Stimulated activated CD4-positive, alpha-beta T cell treated with anti-CD3 and anti-CD28 coated beads, Interleukin-2, amount 100 ng/mL, for 4 hours (primary cell): ENCODE measurements around the gene ECD.
A peak's percentile ranks its signal among the peaks of the same experiment; 100 is the strongest.

Experiments
- DNase-seq: peaks from one replicate; pipeline ENCODE4 v3.0.0-alpha.2; 2020; ENCODE audit warnings: low read depth

Gene ECD

DNA sequence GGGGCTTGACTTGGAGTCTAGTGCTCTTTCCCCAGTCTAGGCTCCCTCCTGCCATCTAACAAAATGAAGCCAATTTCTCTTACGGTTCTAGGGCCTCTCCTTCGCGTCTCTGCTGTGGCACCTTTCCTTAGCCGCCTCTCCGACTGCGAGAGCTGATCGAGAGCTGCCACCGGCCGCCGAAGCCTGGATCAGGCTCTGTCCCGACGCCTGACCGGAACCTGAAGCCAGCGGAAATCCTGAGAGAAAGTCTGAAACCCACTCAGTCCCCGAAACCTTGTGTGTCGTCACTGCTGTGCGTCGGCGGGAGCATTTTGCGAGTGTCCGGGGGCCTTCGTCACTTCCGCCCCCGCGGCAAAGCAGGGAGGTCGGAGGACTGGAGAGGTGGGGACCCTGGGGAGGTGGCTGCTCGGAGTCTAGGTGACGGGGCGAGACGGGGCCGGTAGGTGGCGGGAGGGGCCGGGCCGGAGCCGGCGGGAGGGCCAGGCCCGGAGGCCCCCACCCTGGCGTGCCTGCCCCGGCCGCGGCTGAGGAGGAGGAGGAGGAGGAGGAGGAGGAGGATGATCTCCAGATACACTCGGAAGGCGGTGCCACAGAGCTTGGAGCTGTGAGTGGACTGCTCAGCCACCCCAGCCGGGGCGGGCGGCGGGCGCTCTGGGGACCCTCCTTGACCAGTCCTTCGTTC is at the start of gene ECD, which contains the start of gene FAM149B1:
TSS of gene ECD (minus strand) at position 226 of the 682 bp plus-strand sequence. CDS start 4,071 bp downstream, outside the sequence.
TSS of gene FAM149B1 (plus strand) at position 337 of the 682 bp plus-strand sequence. CDS start at position 558, 221 bp downstream.
- peak; percentile 89 for DNase-seq

GRCh38 chr10:73215749-73216148 is 47.9 kb upstream of the ECD start:
- DNase-seq = no peak

DNA sequence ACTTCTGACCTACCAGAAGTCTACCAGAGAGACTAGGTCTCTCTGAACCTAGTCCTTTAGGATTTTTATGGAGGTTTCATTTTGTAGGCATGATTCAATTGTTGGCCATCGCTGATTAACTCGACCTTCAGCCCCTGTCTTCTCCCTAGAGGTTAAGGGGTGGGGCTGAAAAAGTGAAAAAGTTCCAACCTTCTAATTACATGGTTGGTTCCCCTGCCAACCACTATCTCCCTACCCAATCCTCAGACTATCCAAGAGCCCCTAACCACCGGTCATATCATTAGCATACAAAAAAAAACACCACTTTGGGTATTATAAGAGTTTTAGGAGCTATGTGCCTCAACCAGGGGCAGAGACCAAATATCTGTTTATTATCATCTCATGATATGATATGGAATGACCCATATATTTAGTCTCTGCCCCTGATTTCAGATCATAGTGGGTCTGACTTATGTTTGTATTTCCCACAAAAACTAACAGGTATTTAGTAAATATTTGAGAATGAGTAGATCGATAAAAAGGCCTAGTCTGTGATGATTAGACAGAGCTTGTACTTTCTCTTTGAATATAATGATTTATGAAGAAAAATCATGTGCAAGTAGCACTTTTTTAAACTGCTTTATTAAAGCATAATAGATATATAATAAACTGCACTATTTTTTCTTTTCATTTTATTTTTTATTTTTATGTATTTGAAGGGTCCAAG is 43.5 kb upstream of the ECD start:
- DNase-seq = no peak

GRCh38 chr10:73210395-73211105 is 42.7 kb upstream of the ECD start:
- DNase-seq = no peak

DNA sequence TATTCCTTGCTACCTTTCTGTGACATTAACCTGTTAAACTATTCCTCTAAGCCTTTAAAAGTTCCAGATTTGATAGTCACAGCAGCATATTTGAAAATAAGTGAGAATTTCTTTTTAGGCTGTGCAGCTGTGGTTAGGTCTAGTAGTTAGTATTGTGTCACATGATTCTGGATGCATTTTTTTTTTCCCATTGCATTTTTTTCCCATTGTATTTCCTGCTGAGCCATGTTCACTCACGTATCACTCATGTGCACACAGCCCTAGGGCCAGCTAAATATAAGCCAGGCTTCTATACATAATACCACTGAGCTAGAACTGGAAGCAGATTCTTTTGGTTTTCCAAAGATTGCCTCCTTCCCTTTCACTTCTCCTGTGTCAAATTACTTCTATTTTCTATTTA is 41.9 kb upstream of the ECD start:
- DNase-seq = no peak

DNA sequence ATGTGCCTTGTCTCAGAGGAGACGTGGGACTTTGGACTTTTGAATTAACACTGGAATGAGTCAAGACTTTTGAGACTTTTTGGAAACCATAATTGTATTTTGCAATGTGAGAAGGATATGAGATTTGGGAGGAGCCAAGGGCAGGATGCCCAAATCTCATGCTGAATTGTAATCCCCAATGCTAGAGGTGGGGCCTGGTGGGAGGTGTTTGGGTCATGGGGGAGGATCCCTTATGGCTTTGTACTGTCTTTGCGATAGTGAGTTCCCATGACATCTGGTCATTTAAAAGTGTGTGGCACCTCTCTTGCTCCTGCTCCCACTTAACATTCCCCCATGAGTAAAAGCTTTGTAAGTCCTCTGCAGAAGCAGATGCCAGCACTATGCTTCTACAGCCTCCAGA is 40.1 kb upstream of the ECD start:
- no peak for DNase-seq

GRCh38 chr10:73206385-73206784 is 38.6 kb upstream of the ECD start:
- DNase-seq = no peak

DNA sequence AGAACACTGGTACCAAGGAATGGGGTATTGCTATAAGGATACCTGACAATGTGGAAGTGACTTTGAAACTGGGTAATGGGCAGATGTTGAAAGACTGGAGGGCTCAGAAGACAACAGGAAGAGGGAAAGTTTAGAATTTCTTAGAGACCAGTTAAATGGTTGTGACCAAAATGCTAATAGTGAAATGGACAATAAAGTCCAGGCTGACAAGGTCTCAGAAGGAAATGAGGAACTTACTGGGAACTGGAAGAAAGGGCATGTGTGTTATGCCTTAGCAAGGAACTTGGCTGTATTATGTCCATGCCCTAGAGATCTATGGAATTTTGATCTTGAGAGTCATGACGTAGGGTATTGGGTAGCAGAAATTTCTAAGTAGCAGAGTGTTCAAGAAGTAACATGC is 38.1 kb upstream of the ECD start:
- no peak for DNase-seq

DNA sequence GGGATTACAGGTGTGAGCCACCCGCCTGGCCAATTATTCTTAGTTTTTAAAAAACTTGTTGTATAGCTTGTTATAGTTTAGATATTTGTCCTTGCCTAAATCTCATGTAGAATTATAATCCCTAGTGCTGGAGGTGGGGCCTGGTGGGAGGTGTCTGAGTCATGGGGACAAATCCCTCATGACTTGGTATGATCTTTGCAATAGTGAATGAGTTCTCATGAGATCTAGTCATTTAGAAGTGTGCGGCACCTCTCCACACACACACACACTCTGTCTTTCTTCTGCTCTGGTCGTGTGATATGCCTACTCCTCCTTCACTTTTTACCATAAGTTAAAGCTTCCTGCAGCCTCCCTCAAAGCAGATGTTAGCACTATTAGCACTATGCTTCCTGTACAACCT is 37.3 kb upstream of the ECD start:
- no peak for DNase-seq

- no peak for DNase-seq
These were observed 22.4 kb upstream of the ECD start for GRCh38 chr10:73190188-73190587.

- no peak for DNase-seq
These were observed 18.5 kb upstream of the ECD start for GRCh38 chr10:73186266-73186665.

- no peak for DNase-seq
These were observed 16.0 kb upstream of the ECD start for GRCh38 chr10:73183667-73184281.

DNA sequence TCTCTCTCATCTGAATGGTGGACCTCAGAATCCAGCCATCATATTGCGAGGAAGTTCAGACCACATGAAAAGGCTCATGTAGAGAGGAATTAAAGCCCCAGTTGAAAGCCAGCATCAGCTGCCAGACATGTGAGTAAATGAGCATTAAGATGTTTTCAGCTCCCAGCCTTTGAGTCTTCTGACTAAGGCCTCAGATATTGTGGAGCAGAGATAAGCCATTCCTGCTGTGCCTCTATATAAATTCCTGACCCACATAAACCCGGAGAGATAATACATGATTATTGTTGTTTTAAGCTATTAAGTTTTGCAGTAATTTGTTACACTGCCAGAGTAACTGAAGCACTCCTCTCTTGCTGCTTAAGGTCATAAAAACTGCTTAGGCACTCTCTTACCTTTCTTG is 14.8 kb upstream of the ECD start:
- DNase-seq = no peak

DNA sequence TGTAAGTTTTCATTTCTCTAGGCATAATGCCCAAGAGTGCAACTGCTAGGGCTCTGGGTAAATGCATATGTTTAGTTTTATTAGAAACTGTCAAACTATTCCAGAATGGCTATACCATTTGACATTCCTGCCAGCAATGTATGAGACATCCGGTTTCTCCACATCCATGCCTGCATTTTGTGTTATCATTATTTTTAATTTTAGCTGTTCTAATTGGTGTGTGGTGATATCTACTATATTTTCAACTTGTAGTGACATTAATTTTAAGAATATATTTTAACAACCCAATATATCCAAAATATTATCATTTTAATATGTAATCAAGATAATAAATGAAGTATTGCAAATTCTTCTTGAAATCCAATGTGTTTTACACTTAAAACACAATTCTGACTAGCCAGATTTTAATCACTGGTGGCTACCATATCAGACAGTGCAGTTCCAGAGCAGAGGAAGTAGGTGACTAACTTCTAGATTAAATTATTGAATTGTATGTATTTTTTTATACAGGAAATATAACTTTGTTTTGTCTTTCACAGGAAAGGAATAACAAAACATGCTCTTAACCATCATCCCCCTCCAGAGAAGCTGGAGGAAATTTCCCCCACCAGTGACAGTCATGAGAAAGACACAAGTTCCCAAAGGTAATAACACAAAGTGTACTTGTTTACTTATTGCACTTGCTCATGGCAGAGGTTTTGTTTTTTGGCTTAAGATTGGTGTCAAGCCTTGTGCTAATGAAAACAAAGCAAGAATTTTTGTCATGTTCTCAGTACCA is 6.5 kb upstream of the ECD start:
- DNase-seq = no peak

- no peak for DNase-seq
These were observed 5.1 kb upstream of the ECD start for GRCh38 chr10:73172867-73173266.

DNA sequence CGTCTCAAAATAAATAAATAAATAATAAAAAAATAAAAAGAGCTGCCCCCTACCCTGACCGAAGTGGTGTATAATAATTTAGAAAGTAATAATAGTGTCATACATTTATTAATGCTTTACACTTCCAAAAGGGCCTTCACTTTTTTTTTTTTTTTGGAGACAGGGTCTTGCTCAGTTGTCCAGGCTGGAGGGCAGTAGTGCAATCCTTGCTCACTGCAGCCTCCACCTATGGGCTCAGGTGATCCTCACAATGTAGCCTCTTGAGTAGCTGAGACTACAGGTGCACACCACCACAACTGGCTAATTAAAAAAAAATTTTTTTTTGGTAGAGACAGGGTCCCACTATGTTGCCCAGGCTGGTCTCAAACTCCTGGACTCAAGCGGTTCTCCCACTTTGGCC is 1.5 kb upstream of the ECD start:
- DNase-seq = no peak

DNA sequence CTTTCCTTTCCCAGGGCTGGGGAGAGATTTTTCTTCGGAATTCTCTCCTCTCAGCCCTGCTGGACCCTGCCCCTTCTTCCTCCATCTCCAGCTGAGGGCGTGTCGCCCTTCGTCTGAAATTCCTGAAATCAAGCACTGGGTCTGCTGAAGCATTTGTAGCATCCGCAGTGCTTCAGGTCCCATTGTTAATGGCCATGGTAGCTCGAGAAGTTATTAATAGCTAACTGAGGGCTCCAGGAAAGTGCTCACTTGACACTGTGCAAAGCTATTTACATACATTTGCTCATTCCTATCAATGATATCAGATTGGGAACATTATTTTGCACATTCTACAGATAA is 626 bp upstream of the ECD start:
- no peak for DNase-seq

DNA sequence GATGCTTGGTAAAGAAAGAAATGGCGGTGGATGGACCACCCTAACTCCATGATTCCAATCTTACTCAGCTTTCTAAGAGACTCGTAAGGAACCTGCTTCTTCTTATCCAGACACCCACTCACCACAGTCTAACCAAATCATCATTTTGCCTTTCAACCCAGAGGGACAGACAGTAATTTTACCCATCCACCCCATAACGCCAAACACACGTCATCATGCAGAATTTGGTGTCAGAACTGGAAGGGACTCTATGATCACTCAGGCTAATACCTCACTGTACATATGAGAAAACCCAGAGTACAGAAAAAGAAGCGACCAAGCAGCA is 388 bp downstream of the ECD start:
- peak; percentile 25 for DNase-seq

DNA sequence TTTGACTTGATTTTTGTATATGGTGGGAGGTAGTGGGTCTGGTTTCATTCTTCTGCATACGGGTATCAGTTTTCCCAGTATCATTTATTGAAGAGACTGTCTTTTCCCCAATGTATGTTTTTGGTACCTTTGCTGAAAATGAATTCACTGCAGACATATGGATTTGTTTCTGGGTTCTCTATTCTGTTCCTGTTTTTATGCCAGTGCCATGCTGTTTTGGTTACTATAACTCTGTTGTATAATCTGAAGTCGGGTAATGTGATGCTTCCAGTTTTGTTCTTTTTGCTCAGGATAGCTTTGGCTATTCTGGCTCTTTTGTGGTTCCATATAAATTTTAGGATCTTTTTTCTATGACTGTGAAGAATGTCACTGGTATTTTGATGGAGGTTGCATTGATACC is 836 bp downstream of the ECD start:
- no peak for DNase-seq

DNA sequence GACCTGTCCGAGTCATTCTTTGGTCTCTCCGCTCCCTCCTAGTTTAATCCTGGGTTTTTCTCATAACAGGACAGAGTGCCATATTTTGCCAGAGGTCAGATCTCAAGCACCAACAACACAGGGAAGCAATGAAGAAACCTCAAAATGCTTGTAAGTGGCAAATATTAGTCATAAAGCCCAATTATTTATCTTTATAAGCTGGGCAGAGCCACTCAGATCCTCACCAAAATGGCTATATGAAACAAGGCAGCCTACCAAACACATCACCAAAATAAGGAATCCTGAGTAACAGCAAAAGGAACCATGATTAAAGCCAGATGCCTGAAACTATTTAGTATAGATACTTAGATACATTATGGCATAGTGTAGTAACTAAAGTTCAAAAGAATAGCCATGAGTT is 4.7 kb downstream of the ECD start:
- no peak for DNase-seq

- no peak for DNase-seq
These were observed 6.1 kb downstream of the ECD start for GRCh38 chr10:73161662-73162061.

DNA sequence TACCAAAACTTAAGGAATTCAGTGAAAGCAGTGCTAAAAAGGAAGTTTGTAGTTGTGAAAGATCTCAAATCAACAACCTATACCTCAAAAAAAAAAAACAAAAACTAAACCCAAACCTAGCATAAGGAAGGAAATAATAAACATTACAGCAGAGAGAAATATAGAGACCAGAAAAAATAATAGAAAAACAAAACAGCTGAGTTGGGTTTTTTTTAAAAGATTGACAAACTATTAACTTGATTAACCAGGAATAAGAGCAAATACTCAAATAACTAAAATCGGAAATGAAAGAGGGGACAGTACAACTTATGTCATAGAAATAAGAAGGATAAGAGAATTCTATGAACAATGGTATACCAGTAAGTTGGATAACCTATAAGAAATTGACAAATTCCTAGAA is 6.7 kb downstream of the ECD start:
- DNase-seq = no peak
